HG03025 (cell line): ENCODE results near the gene CPEB1.
"Not testable (repeated sequence)": the region's sequence is repeated elsewhere in the genome, so short reads cannot be mapped to it uniquely, and the experiment has no call there.

Experiments
- ATAC-seq: cut with Tn5 transposase; IDR thresholded peaks from one replicate; pipeline ENCODE4 v1.9.1; 2021; ENCODE audit warnings: mild to moderate bottlenecking, moderate library complexity; ENCODE audit not compliant: unreplicated experiment, low FRiP score

The CPEB1 gene

GRCh38 chr15:82549199-82549665 lies 97.9 kb downstream of the CPEB1 start:
- ATAC-seq = no peak

- ATAC-seq = no peak
Measured at GRCh38 chr15:82548700-82549099, 98.5 kb downstream of the CPEB1 start.

GRCh38 chr15:82545478-82545877 lies 101.7 kb downstream of the CPEB1 start:
- no peak for ATAC-seq

GRCh38 chr15:82545002-82545401 lies 102.2 kb downstream of the CPEB1 start:
- no peak for ATAC-seq

- ATAC-seq = no peak
Measured at GRCh38 chr15:82544431-82544830, 102.7 kb downstream of the CPEB1 start.

GRCh38 chr15:82543160-82543559 lies 104.0 kb downstream of the CPEB1 start:
- no peak for ATAC-seq

GRCh38 chr15:82540984-82541431 lies 106.2 kb downstream of the CPEB1 start:
- ATAC-seq = peak; percentile 6

- peak; percentile 95 for ATAC-seq
Measured at GRCh38 chr15:82540055-82540983, 106.8 kb downstream of the CPEB1 start, which contains the start of gene RPS17. Gene RPS17 (minus strand): TSS chr15:82540457. CDS start chr15:82540428, 29 bp downstream.

- no peak for ATAC-seq
Measured at GRCh38 chr15:82539691-82540054, 107.5 kb downstream of the CPEB1 start.

- ATAC-seq = no peak
Measured at GRCh38 chr15:82538961-82539690, 108.0 kb downstream of the CPEB1 start.

- ATAC-seq = no peak
Measured at GRCh38 chr15:82537351-82537908, 109.7 kb downstream of the CPEB1 start.

GRCh38 chr15:82536409-82537350 lies 110.5 kb downstream of the CPEB1 start:
- ATAC-seq = no peak

- no peak for ATAC-seq
Measured at GRCh38 chr15:82535566-82536408, 111.4 kb downstream of the CPEB1 start.

- ATAC-seq = not testable (repeated sequence)
Measured at GRCh38 chr15:82535151-82535550, 112.0 kb downstream of the CPEB1 start.

- ATAC-seq = not testable (repeated sequence)
Measured at GRCh38 chr15:82534457-82534861, 112.7 kb downstream of the CPEB1 start.

GRCh38 chr15:82533801-82534200 lies 113.4 kb downstream of the CPEB1 start:
- no peak for ATAC-seq

GRCh38 chr15:82532991-82533481 lies 114.1 kb downstream of the CPEB1 start:
- no peak for ATAC-seq

GRCh38 chr15:82532383-82532990 lies 114.7 kb downstream of the CPEB1 start:
- no peak for ATAC-seq
